A549 (cell line): ENCODE data around the gene SEMA7A. TPM values are rescaled to one million over a fixed set of nuclear protein-coding genes. Genes with fewer than 3 reads are reported as not detected.

Source experiments
- ATAC-seq, 2 experiments: fragments of 200-7000 bp in 1 of 2; fragments of >200 bp in 1 of 2; cut with Nextera tagmentation in 1 of 2; cut with Tn5 transposase in 1 of 2; 3 replicates each; pipeline versions ENCODE4 v1.8.0 to v1.9.1; 2018 to 2020; ENCODE audit warnings: mild to moderate bottlenecking in 1 of 2, moderate library complexity in 1 of 2
- CTCF ChIA-PET: fragments of 300-600 bp; sonication (Branson Sonifier 250); formaldehyde crosslinking; extraction: SDS; loops from one replicate; lab custom pipeline; 2021; ENCODE audit warnings: antibody characterized with exemption, inconsistent platforms; lab: Yijun Ruan, JAX
- POLR2A ChIA-PET: fragments of 350-600 bp; formaldehyde crosslinking; extraction: SDS; loops from one replicate; lab custom pipeline; 2021; ENCODE audit warnings: antibody characterized with exemption, inconsistent platforms; lab: Yijun Ruan, JAX
- DNase-seq, 2 experiments: peaks; one replicate each; pipeline versions ENCODE4 v3.0.0 to v3.0.0-alpha.2; 2011 to 2016; ENCODE audit warnings: low read depth in 1 of 2, low spot score in 1 of 2
- FAIRE-seq: peaks from 2 replicates; lab custom pipeline; 2011; peaks lifted over from hg19 to GRCh38; lab: Jason Lieb, UNC
- H3K27ac ChIP-seq, 2 experiments: fragments of >200 bp; sonication (Bioruptor Twin); formaldehyde crosslinking; 3 replicates each; pipeline ENCODE4 v1.5.1; 2016 to 2017
- H3K4me1 ChIP-seq: fragments of >200 bp; sonication (Bioruptor Twin); formaldehyde crosslinking; 3 replicates; pipeline ENCODE4 v1.6.1; 2016
- H3K4me2 ChIP-seq: fragments of >200 bp; sonication (Bioruptor Twin); formaldehyde crosslinking; 3 replicates; pipeline ENCODE4 v1.6.1; 2016
- H3K4me3 ChIP-seq: fragments of >200 bp; sonication (Bioruptor Twin); formaldehyde crosslinking; 3 replicates; pipeline ENCODE4 v1.5.1; 2016
- H3K9me3 ChIP-seq: fragments of >200 bp; sonication (Bioruptor Twin); formaldehyde crosslinking; 3 replicates; pipeline ENCODE4 v1.6.1; 2016
- BHLHE40 ChIP-seq: IDR thresholded peaks from 2 replicates; pipeline ENCODE4 v1.6.1; 2012; ENCODE audit warnings: low read depth, low read length, inconsistent platforms
- CBX8 ChIP-seq: fragments of 200-600 bp; sonication (generic); IDR thresholded peaks from 2 replicates; pipeline ENCODE4 v1.6.1; 2016
- CHD2 ChIP-seq: fragments of 150-350 bp; IDR thresholded peaks from 2 replicates; pipeline ENCODE4 v1.6.1; 2014; ENCODE audit warnings: low read length; ENCODE audit not compliant: partially characterized antibody
- CHD4 ChIP-seq: fragments of 200-600 bp; sonication (generic); IDR thresholded peaks from 2 replicates; pipeline ENCODE4 v1.6.1; 2016; ENCODE audit warnings: antibody characterized with exemption, mild to moderate bottlenecking, borderline replicate concordance
- EHMT2 ChIP-seq: fragments of 200-600 bp; sonication (generic); IDR thresholded peaks from 2 replicates; pipeline ENCODE4 v1.6.1; 2016; ENCODE audit warnings: antibody characterized with exemption, low read depth, mild to moderate bottlenecking, moderate library complexity
- EP300 ChIP-seq, 2 experiments: fragments of >200 bp; sonication (Bioruptor Twin); formaldehyde crosslinking; IDR thresholded peaks; 2 replicates in 1 of 2; 3 replicates in 1 of 2; pipeline ENCODE4 v1.6.1; 2016 to 2017
- FOSB ChIP-seq: fragments of 250-450 bp; sonication (Bioruptor Pico); IDR thresholded peaks from 2 replicates; pipeline ENCODE4 v1.5.0; 2020; ENCODE audit warnings: mild to moderate bottlenecking, moderate library complexity
- FOSL2 ChIP-seq, 2 experiments: fragments of 450-650 bp in 1 of 2; fragments of >200 bp in 1 of 2; sonication (Bioruptor Twin) in 1 of 2; formaldehyde crosslinking; IDR thresholded peaks; 2 replicates each; pipeline versions ENCODE4 v1.5.0 to v1.6.1; 2016 to 2020; ENCODE audit warnings: mild to moderate bottlenecking in 1 of 2, moderate library complexity in 1 of 2
- FOXS1 ChIP-seq: fragments of 250-450 bp; sonication (Bioruptor Pico); IDR thresholded peaks from 2 replicates; pipeline ENCODE4 v1.5.0; 2020; ENCODE audit warnings: mild to moderate bottlenecking, moderate library complexity
- GATA3 ChIP-seq: IDR thresholded peaks from 2 replicates; pipeline ENCODE4 v1.6.1; 2012; ENCODE audit warnings: borderline replicate concordance
- HDAC2 ChIP-seq: fragments of 200-600 bp; sonication (generic); IDR thresholded peaks from 2 replicates; pipeline ENCODE4 v1.6.1; 2016
- HOXB13 ChIP-seq: fragments of 250-450 bp; sonication (Bioruptor Pico); IDR thresholded peaks from 2 replicates; pipeline ENCODE4 v1.5.0; 2020; ENCODE audit warnings: low read depth, mild to moderate bottlenecking, moderate library complexity
- KDM1A ChIP-seq: fragments of 200-600 bp; sonication (generic); IDR thresholded peaks from 2 replicates; pipeline ENCODE4 v1.6.1; 2016; ENCODE audit warnings: low read depth, mild to moderate bottlenecking
- MAFK ChIP-seq: fragments of 450-650 bp; IDR thresholded peaks from 2 replicates; pipeline ENCODE4 v1.6.1; 2014; ENCODE audit not compliant: partially characterized antibody
- MYC ChIP-seq: IDR thresholded peaks from 2 replicates; pipeline ENCODE4 v1.6.1; 2012; ENCODE audit warnings: mild to moderate bottlenecking, inconsistent platforms, low read length, improper control_type of control experiment, borderline replicate concordance
- PBX3 ChIP-seq: IDR thresholded peaks from 2 replicates; pipeline ENCODE4 v1.6.1; 2012
- RAD21 ChIP-seq, 2 experiments: fragments of >200 bp in 1 of 2; sonication (Bioruptor Twin) in 1 of 2; formaldehyde crosslinking in 1 of 2; IDR thresholded peaks in 1 of 2; conservative IDR thresholded peaks in 1 of 2; 2 replicates in 1 of 2; 3 replicates in 1 of 2; pipeline ENCODE4 v1.6.1; 2012 to 2018; ENCODE audit warnings: inconsistent platforms in 1 of 2
- RCOR1 ChIP-seq: fragments of 150-350 bp; IDR thresholded peaks from 2 replicates; pipeline ENCODE4 v1.6.1; 2014; ENCODE audit warnings: antibody characterized with exemption, low read length, low read depth
- SMC3 ChIP-seq: fragments of >200 bp; sonication (Bioruptor Twin); formaldehyde crosslinking; IDR thresholded peaks from 3 replicates; pipeline ENCODE4 v1.6.1; 2018; ENCODE audit warnings: inconsistent platforms
- TFCP2L1 ChIP-seq: fragments of 250-450 bp; sonication (Bioruptor Pico); IDR thresholded peaks from 2 replicates; pipeline ENCODE4 v1.5.0; 2021; ENCODE audit warnings: mild to moderate bottlenecking
- ZFP36 ChIP-seq: fragments of 450-650 bp; IDR thresholded peaks from 2 replicates; pipeline ENCODE4 v1.6.1; 2014; ENCODE audit warnings: borderline replicate concordance; ENCODE audit not compliant: partially characterized antibody
- ZSCAN20 ChIP-seq: fragments of 250-450 bp; sonication (Bioruptor Pico); IDR thresholded peaks from 2 replicates; pipeline ENCODE4 v1.8.0; 2022; ENCODE audit warnings: mild to moderate bottlenecking, moderate library complexity
- WGBS: methylation state at CpG from one replicate; pipeline ENCODE4 v1.1.6; 2017; ENCODE audit errors: missing lambda C conversion rate; 5-methylcytosine and 5-hydroxymethylcytosine counted together
- polyA plus RNA-seq, 4 experiments: library from polyadenylated mRNA; depleted of rRNA in 3 of 4; stranded (reverse); fragments of >200 nt; fragmentation: RNase III in 1 of 4; extraction: RNeasy Plus Mini Kit Qiagen cat#74134 plus additional on column Dnase treatment in 1 of 4; gene quantifications; 2 replicates in 3 of 4; 3 replicates in 1 of 4; pipeline ENCODE4 v1.2.3, GENCODE V29; 2011 to 2017
- TF ChIP-seq, protein P1 (sequence below): fragments of 200-600 bp; sonication (generic); IDR thresholded peaks from 2 replicates; pipeline ENCODE4 v1.6.1; 2016; ENCODE audit warnings: antibody characterized with exemption, mild to moderate bottlenecking, moderate library complexity

Gene SEMA7A
- polyA plus RNA-seq, 2 of the 4 experiments (the other 2 are of a cell fraction) = 0.44 to 1.2 TPM

- no peaks in the 10 kb centered on the region for H3K9me3 ChIP-seq
- no peak overlapping the region for H3K4me2 ChIP-seq
- FAIRE-seq = no peak
- ChIA-PET POLR2A (no interaction called here), CTCF (no interaction called here)
- DNase-seq = no peak
- no peak overlapping the region for H3K27ac ChIP-seq
- H3K4me1 ChIP-seq = 0 out of 3 replicates have a peak, but pooled peaks cover 6% of the 10 kb centered on the region
- no peak for ATAC-seq
- 89% methylated on average over 1 of the region's 1 CpG for WGBS
- TF ChIP-seq MAFK (no peak), HOXB13 (CRISPR knock-in tag) (no peak), RAD21 (conservative IDR thresholded peaks at IDR 0.05 in 1 of 2, IDR thresholded peaks at IDR 0.05 in 1 of 2) (no peak), SMC3 (no peak), RCOR1 (no peak), ZFP36 (no peak), EP300 (IDR thresholded peaks at IDR 0.05) (no peak), FOSL2 (IDR thresholded peaks at IDR 0.05) (no peak), FOSL2 (CRISPR knock-in tag; IDR thresholded peaks at IDR 0.05) (no peak), GATA3 (no peak), TFCP2L1 (CRISPR knock-in tag) (no peak), CBX8 (no peak), CHD2 (no peak), HDAC2 (no peak), EHMT2 (no peak), KDM1A (no peak)
- H3K4me3 ChIP-seq = no peak overlapping the region
Measured at GRCh38 chr15:74466570-74466969, 32.8 kb upstream of the SEMA7A start.

DNA sequence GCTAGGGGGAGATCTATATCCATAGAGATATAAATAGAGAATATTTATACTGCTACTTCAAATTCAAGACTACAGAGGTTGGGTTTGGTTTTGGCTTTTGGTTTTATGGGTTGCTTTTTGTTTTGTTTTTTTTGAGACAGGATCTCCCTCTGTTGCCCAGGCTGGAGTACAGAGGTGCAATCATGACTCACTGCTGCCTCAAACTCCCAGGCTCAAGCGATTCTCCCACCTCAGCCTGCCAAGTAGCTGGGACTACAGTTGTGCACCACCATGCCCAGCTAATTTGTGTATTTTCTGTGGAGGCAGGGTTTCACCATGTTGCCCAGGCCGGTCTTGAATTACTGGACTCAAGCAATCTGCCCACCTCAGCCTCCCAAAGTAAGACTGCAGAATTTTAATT lies 31.1 kb upstream of the SEMA7A start:
- POLR2A ChIA-PET = no interaction called here

DNA sequence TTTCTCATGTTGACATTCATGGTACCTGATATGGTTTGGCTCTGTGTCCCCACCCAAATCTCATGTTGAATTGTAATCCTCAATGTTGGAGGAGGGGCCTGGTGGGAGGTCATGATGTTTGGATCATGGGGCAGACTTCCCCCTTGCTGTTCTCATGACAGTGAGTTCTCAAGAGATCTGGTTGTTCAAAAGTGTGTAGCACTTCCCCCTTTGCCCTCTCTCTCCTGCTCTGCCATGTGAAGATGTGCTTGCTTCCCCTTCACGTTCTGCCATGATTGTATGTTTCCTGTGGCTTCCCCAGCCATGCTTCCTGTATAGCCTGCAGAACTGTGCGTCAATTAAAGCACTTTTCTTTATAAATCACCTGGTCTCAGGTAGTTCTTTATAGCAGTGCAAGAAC lies 30.5 kb upstream of the SEMA7A start:
- DNase-seq (no peak), FAIRE-seq (no peak)
- Histone ChIP-seq H3K9me3 (no peaks in the 10 kb centered on the region), H3K4me1 (0 out of 3 replicates have a peak, but pooled peaks cover 6% of the 10 kb centered on the region)
- no peak for TF ChIP-seq CHD4
- TF ChIP-seq, all 56 proteins: peak for 0
- Histone ChIP-seq H3K4me2 (no peak overlapping the region), H3K27ac (no peak overlapping the region), H3K4me3 (no peak overlapping the region)
- WGBS = 69% methylated on average over 2 of the region's 2 CpGs
- CTCF ChIA-PET = no interaction called here
- POLR2A ChIA-PET = no interaction called here
- ATAC-seq = no peak

More for the DNA sequence above, 31.1 kb upstream of the SEMA7A start:
- Histone ChIP-seq H3K4me1 (0 out of 3 replicates have a peak, but pooled peaks cover 6% of the 10 kb centered on the region), H3K9me3 (no peaks in the 10 kb centered on the region), H3K27ac (no peak overlapping the region), H3K4me2 (no peak overlapping the region), H3K4me3 (no peak overlapping the region)
- DNase-seq (no peak), ATAC-seq (no peak), FAIRE-seq (no peak)
- CTCF ChIA-PET = no interaction called here
- 92% methylated on average over 2 of the region's 2 CpGs for WGBS
- TF ChIP-seq ZSCAN20 (CRISPR knock-in tag) = no peak
- TF ChIP-seq, protein P1, sequence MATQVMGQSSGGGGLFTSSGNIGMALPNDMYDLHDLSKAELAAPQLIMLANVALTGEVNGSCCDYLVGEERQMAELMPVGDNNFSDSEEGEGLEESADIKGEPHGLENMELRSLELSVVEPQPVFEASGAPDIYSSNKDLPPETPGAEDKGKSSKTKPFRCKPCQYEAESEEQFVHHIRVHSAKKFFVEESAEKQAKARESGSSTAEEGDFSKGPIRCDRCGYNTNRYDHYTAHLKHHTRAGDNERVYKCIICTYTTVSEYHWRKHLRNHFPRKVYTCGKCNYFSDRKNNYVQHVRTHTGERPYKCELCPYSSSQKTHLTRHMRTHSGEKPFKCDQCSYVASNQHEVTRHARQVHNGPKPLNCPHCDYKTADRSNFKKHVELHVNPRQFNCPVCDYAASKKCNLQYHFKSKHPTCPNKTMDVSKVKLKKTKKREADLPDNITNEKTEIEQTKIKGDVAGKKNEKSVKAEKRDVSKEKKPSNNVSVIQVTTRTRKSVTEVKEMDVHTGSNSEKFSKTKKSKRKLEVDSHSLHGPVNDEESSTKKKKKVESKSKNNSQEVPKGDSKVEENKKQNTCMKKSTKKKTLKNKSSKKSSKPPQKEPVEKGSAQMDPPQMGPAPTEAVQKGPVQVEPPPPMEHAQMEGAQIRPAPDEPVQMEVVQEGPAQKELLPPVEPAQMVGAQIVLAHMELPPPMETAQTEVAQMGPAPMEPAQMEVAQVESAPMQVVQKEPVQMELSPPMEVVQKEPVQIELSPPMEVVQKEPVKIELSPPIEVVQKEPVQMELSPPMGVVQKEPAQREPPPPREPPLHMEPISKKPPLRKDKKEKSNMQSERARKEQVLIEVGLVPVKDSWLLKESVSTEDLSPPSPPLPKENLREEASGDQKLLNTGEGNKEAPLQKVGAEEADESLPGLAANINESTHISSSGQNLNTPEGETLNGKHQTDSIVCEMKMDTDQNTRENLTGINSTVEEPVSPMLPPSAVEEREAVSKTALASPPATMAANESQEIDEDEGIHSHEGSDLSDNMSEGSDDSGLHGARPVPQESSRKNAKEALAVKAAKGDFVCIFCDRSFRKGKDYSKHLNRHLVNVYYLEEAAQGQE = no peak
- TF ChIP-seq MAFK = no peak
- TF ChIP-seq FOXS1 = no peak
- no peak for TF ChIP-seq HDAC2

- ATAC-seq = no peak
- Histone ChIP-seq H3K4me3 (no peak overlapping the region), H3K27ac (no peak overlapping the region), H3K4me1 (0 out of 3 replicates have a peak, but pooled peaks cover 6% of the 10 kb centered on the region), H3K4me2 (no peak overlapping the region), H3K9me3 (no peaks in the 10 kb centered on the region)
- FAIRE-seq = no peak
- ChIA-PET POLR2A (no interaction called here), CTCF (interaction anchor here (1.2 kb wide), 1 partner anchor 305 kb away, joined by 7 read pairs; no protein-coding TSS in a partner anchor)
- DNase-seq = no peak
- TF ChIP-seq PBX3 (no peak), BHLHE40 (no peak), FOSB (CRISPR knock-in tag) (no peak), MYC (no peak), SMC3 (no peak)
- TF ChIP-seq, protein P1 = no peak
Measured at GRCh38 chr15:74463634-74464033, 29.9 kb upstream of the SEMA7A start.
